Left renal cortex interstitium (tissue), 4 donors: ENCODE results near the gene OPCML. TPM values are rescaled to one million over a fixed set of nuclear protein-coding genes. Genes with fewer than 3 reads are reported as not detected.

Source experiments
- DNase-seq, 4 donors: peaks; one replicate each; pipeline ENCODE4 v3.0.0-alpha.2; 2013; ENCODE audit warnings: low read depth in 4 of 4, low spot score in 2 of 4, missing footprints in 1 of 4
- polyA plus RNA-seq, 4 donors: library from polyadenylated mRNA; unstranded; fragments of 120-200 nt; gene quantifications; one replicate each; pipeline ENCODE4 v1.2.1, GENCODE V29; 2013; ENCODE audit not compliant: insufficient read length in 4 of 4

Gene OPCML
- polyA plus RNA-seq, 4 donors = 12.3 to 15.7 (median 14.3) TPM

- DNase-seq = no peak
These were observed 9.4 kb upstream of the OPCML start for GRCh38 chr11:133541720-133542095.

- DNase-seq = no peak
These were observed 8.9 kb upstream of the OPCML start for GRCh38 chr11:133541021-133541719.

GRCh38 chr11:133536198-133536597 is 3.9 kb upstream of the OPCML start:
- DNase-seq = no peak

- DNase-seq = no peak
These were observed 904 bp upstream of the OPCML start for GRCh38 chr11:133533205-133533604.

- no peak for DNase-seq
These were observed 843 bp downstream of the OPCML start for GRCh38 chr11:133531458-133531857.

- no peak for DNase-seq
These were observed 1.8 kb downstream of the OPCML start for GRCh38 chr11:133530501-133530835.

GRCh38 chr11:133529807-133530500 is 2.3 kb downstream of the OPCML start:
- no peak for DNase-seq

GRCh38 chr11:133526790-133527189 is 5.5 kb downstream of the OPCML start:
- no peak for DNase-seq

- DNase-seq = no peak
These were observed 6.3 kb downstream of the OPCML start for GRCh38 chr11:133525976-133526375.

- DNase-seq = no peak
These were observed 7.8 kb downstream of the OPCML start for GRCh38 chr11:133524488-133524887.

- no peak for DNase-seq
These were observed 10.0 kb downstream of the OPCML start for GRCh38 chr11:133522344-133522743.

- no peak for DNase-seq
These were observed 10.8 kb downstream of the OPCML start for GRCh38 chr11:133521502-133521901.

- no peak for DNase-seq
These were observed 11.6 kb downstream of the OPCML start for GRCh38 chr11:133520707-133521106.

- DNase-seq = no peak
These were observed 12.7 kb downstream of the OPCML start for GRCh38 chr11:133519560-133519959.

- no peak for DNase-seq
These were observed 13.5 kb downstream of the OPCML start for GRCh38 chr11:133518702-133519264.

- DNase-seq = no peak
These were observed 15.5 kb downstream of the OPCML start for GRCh38 chr11:133516845-133517244.

- no peak for DNase-seq
These were observed 17.2 kb downstream of the OPCML start for GRCh38 chr11:133515107-133515506.

- no peak for DNase-seq
These were observed 22.2 kb downstream of the OPCML start for GRCh38 chr11:133509924-133510697.

GRCh38 chr11:133508468-133508867 is 23.8 kb downstream of the OPCML start:
- DNase-seq = no peak

GRCh38 chr11:133507185-133507584 is 25.1 kb downstream of the OPCML start:
- no peak for DNase-seq

GRCh38 chr11:133506551-133507094 is 25.7 kb downstream of the OPCML start:
- DNase-seq = no peak
